Lower leg skin (tissue), 4 donors: ENCODE results near the gene WAC. TPM values are rescaled to one million over a fixed set of nuclear protein-coding genes. Genes with fewer than 3 reads are reported as not detected.

Experiments
- DNase-seq, 2 donors: peaks; one replicate each; pipeline ENCODE4 v3.0.0-alpha.2; 2019; ENCODE audit warnings: low spot score in 2 of 2
- H3K4me3 ChIP-seq: fragments of 200-600 bp; sonication (generic); 2 replicates; pipeline ENCODE4 v1.5.1; 2017; ENCODE audit warnings: mild to moderate bottlenecking, low read depth; ENCODE audit not compliant: poor library complexity, severe bottlenecking
- POLR2A ChIP-seq, 2 donors: fragments of 450-650 bp; IDR thresholded peaks; one replicate each; pipeline ENCODE4 v1.6.1; 2016 to 2017; ENCODE audit warnings: antibody characterized with exemption in 2 of 2, mild to moderate bottlenecking in 1 of 2, moderate library complexity in 1 of 2
- WGBS, 2 donors: methylation state at CpG; one replicate each; pipeline ENCODE4 v1.1.5; 2018; 5-methylcytosine and 5-hydroxymethylcytosine counted together
- intact Hi-C: fragments of 100-400 bp; cut with DNase I; formaldehyde crosslinking; loops from one replicate; pipeline ENCODE4 v1.15.0; 2023; ENCODE audit warnings: low total_unique reads
- total RNA-seq, 4 donors: library from RNA; depleted of rRNA; stranded (reverse); fragments of >200 nt; gene quantifications; one replicate each; pipeline ENCODE4 v1.1.0, GENCODE V29; 2016
- TF ChIP-seq, protein P1 (sequence below), 3 donors: fragments of 450-650 bp; IDR thresholded peaks; one replicate each; pipeline ENCODE4 v1.5.1; 2016; ENCODE audit warnings: antibody characterized with exemption in 3 of 3, mild to moderate bottlenecking in 3 of 3, moderate library complexity in 2 of 3

WAC gene
- total RNA-seq, 4 donors from 2014 or later: 86.2 to 139 (median 92.9) TPM

DNA sequence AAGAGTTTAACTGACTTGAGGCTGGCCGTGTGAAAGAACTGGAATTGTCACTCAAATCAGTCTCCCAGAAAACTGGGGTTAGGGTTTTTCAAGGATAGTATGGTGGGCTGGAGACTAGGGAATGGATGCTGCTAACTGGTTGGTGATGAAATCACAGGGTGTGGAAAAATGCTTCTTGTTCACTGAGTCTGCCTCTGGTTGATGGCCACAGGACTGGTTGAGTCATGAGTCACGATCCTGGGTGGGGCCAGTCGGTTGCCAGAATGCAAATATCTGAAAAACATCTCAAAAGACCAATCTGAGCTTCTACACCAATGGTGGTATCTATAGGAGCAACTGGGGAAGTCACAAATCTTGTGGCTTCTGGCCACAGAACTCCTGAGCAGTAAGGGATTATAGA lies 128.1 kb downstream of the WAC start:
- no peak for TF ChIP-seq POLR2A (IDR thresholded peaks at IDR 0.05)
- TF ChIP-seq, protein P1, sequence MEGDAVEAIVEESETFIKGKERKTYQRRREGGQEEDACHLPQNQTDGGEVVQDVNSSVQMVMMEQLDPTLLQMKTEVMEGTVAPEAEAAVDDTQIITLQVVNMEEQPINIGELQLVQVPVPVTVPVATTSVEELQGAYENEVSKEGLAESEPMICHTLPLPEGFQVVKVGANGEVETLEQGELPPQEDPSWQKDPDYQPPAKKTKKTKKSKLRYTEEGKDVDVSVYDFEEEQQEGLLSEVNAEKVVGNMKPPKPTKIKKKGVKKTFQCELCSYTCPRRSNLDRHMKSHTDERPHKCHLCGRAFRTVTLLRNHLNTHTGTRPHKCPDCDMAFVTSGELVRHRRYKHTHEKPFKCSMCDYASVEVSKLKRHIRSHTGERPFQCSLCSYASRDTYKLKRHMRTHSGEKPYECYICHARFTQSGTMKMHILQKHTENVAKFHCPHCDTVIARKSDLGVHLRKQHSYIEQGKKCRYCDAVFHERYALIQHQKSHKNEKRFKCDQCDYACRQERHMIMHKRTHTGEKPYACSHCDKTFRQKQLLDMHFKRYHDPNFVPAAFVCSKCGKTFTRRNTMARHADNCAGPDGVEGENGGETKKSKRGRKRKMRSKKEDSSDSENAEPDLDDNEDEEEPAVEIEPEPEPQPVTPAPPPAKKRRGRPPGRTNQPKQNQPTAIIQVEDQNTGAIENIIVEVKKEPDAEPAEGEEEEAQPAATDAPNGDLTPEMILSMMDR (IDR thresholded peaks at IDR 0.05): no peak
- DNase-seq: peak; percentile 45 to 77
- no peak overlapping the region for H3K4me3 ChIP-seq
- WGBS, 2 donors: 22 to 43% methylated on average over 3 of the region's 3 CpGs
- intact Hi-C loops: no loop called here

DNA sequence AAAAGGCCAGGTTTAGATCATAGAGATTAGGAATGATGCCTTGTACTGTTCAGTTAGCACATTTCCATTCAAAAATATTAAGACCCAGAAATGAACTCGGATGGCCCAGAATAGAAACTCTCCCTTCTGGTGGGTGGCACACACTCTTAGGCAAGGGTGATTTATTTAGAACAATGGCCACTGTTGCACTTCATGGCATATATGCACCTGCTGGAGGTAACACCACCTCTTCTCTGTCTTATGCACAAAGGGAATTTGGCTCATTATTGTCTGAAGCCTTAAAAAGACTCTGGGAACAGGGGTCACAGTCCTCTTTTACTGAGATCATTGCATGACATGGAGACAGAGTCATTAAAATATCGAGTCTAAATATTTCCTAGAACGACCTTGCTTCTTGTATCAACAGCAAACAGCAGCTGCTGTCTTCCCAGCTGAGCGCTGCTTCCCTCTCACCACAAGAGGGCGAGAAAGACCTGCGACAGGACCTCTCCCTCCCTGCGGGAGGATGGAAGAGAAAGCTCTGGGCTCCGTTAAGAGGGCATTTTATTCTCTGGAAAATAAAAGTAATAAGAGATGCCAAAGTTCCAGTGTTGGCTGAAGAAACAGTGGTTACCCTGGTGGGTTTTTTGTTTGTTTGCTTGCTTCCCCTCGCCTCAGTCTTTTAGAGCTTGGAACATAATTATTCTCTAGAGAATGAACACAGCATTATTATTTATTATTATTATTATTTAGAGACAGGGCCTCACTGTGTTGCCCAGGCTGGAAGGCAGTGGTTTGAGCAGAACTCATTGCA lies 130.9 kb downstream of the WAC start:
- TF ChIP-seq, protein P1 (IDR thresholded peaks at IDR 0.05): peak in 1 of 3 donors; percentile 60
- TF ChIP-seq POLR2A (IDR thresholded peaks at IDR 0.05): no peak
- intact Hi-C loops: no loop called here
- no peak overlapping the region for H3K4me3 ChIP-seq
- peak; percentile 65 to 94 for DNase-seq
- WGBS, 2 donors: 6 to 7% methylated on average over 9 of the region's 9 CpGs

- TF ChIP-seq POLR2A (IDR thresholded peaks at IDR 0.05): no peak
- TF ChIP-seq, protein P1 (IDR thresholded peaks at IDR 0.05): no peak
- H3K4me3 ChIP-seq: no peak overlapping the region
- DNase-seq: peak in 1 of 2 donors; percentile 56
- WGBS, 2 donors: 54 to 57% methylated on average over 6 of the region's 6 CpGs
- intact Hi-C loops: no loop called here
Observed at GRCh38 chr10:28664369-28664740, 131.4 kb downstream of the WAC start.

GRCh38 chr10:28666751-28667467 lies 134.0 kb downstream of the WAC start:
- 72 to 83% methylated on average over 12 of the region's 12 CpGs for WGBS, 2 donors
- DNase-seq: no peak
- no peak overlapping the region for H3K4me3 ChIP-seq
- TF ChIP-seq, protein P1 (IDR thresholded peaks at IDR 0.05): no peak
- no peak for TF ChIP-seq POLR2A (IDR thresholded peaks at IDR 0.05)
- intact Hi-C loops: loop anchor here (5.0 kb wide), 1 partner anchor 325 kb away; no protein-coding TSS in a partner anchor

- TF ChIP-seq POLR2A (IDR thresholded peaks at IDR 0.05): no peak
- TF ChIP-seq, protein P1 (IDR thresholded peaks at IDR 0.05): no peak
- H3K4me3 ChIP-seq: no peak overlapping the region
- intact Hi-C loops: loop anchor here (5.0 kb wide), 1 partner anchor 324 kb away; no protein-coding TSS in a partner anchor
- WGBS, 2 donors: 1% methylated on average over 37 to 59 of the region's 59 CpGs
- DNase-seq: peak in 1 of 2 donors; percentile 88
Observed at GRCh38 chr10:28668363-28669226, 135.7 kb downstream of the WAC start.
